Upper lobe of left lung (tissue), 6 donors: ENCODE data around the gene SEC16A. TPM values are rescaled to one million over a fixed set of nuclear protein-coding genes. Genes with fewer than 3 reads are reported as not detected.

Source experiments
- ATAC-seq, 2 donors: fragments of 200-7000 bp; cut with Tn5 transposase; one replicate each; pipeline ENCODE4 v1.9.1; 2022; ENCODE audit warnings: mild to moderate bottlenecking in 2 of 2, moderate library complexity in 2 of 2; ENCODE audit not compliant: low FRiP score in 2 of 2
- DNase-seq, 2 donors: peaks; one replicate each; pipeline ENCODE4 v3.0.0-alpha.2; 2019 to 2020
- H3K27ac ChIP-seq, 4 donors: fragments of 200-600 bp; sonication (generic); one replicate each; pipeline ENCODE4 v1.5.1; 2016 to 2019
- H3K27me3 ChIP-seq, 4 donors: fragments of 200-600 bp; sonication (generic); one replicate each; pipeline ENCODE4 v1.5.1; 2017 to 2019
- H3K36me3 ChIP-seq, 4 donors: fragments of 200-600 bp; sonication (generic); one replicate each; pipeline ENCODE4 v1.5.1; 2016 to 2019
- H3K4me1 ChIP-seq, 4 donors: fragments of 200-600 bp; sonication (generic); one replicate each; pipeline ENCODE4 v1.5.1; 2018 to 2019
- H3K4me3 ChIP-seq, 4 donors: fragments of 200-600 bp; sonication (generic); one replicate each; pipeline ENCODE4 v1.5.1; 2017 to 2019; ENCODE audit warnings: mild to moderate bottlenecking in 2 of 4, moderate library complexity in 1 of 4
- H3K9me3 ChIP-seq, 4 donors: fragments of 200-600 bp; sonication (generic); one replicate each; pipeline ENCODE4 v1.5.1; 2018 to 2019
- EP300 ChIP-seq, 4 donors: sonication (generic); formaldehyde crosslinking; IDR thresholded peaks; one replicate each; pipeline ENCODE4 v1.5.1; 2017; ENCODE audit warnings: antibody characterized with exemption in 4 of 4, control low read depth in 2 of 4
- POLR2A ChIP-seq, 4 donors: fragments of 450-650 bp; IDR thresholded peaks; one replicate each; pipeline ENCODE4 v1.5.1; 2016 to 2017; ENCODE audit warnings: antibody characterized with exemption in 4 of 4, mild to moderate bottlenecking in 2 of 4
- POLR2AphosphoS5 ChIP-seq, 2 donors: sonication (generic); formaldehyde crosslinking; IDR thresholded peaks; one replicate each; pipeline ENCODE4 v1.5.1; 2017; ENCODE audit warnings: antibody characterized with exemption in 2 of 2
- WGBS, 2 donors: methylation state at CpG; one replicate each; pipeline ENCODE4 v1.1.5; 2017 to 2018; 5-methylcytosine and 5-hydroxymethylcytosine counted together
- total RNA-seq, 6 donors: library from RNA; depleted of rRNA in 4 of 6; stranded (reverse); fragments of >200 nt in 4 of 6; gene quantifications; one replicate each; pipeline versions ENCODE4 v1.1.0 to v1.2.1, GENCODE V29; 2016 to 2021
- TF ChIP-seq, protein P1 (sequence below), 6 experiments: fragments of 450-650 bp in 4 of 6; fragments of 200-600 bp in 2 of 6; sonication (generic) in 2 of 6; IDR thresholded peaks; one replicate each; pipeline ENCODE4 v1.5.1; 2016 to 2019; ENCODE audit warnings: antibody characterized with exemption in 6 of 6
- donor health status: DM: no; HTN: no; CAD: no; lungs with moderate emphysema.
- donor health status: DM: no; HTN: yes; CAD: no; lungs with severe emphysema.

The SEC16A gene
- total RNA-seq, 6 donors from 2014 or later: 64.1 to 89.1 (median 72.1) TPM

DNA sequence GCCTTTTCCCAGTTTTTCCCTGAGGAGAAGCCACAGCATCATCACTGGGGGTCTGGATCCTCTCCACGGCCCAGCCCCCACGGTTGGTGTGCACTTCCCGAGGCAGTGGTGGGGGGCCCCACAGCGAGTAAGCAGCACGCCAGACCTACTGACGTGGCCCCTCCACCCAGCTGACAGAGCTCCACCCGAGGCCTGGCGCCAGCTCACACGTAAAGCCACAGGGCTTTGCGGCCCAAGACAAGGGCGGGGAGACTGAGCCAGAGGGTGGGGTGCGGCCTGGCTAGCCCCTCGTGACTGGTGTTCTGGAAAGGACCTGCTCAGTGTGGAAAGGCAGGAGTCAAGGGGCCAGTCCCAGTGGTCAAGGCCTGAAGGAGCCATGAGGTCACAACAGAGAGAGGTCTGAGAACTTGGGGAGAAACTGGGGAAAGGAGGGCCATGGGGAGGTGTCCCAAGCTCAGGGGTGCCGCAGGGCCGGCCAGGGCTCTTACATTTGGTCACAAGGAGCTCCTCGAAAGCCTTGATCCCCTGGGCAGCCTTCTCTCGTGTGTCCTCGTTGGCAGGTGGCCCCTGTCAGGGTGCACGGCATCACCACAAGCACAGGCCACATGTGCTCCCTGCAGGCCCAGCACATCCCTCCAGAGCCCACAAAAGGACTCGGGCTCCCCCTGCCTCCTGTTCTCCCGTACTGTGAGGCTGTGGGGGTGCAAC is 88.4 kb downstream of the SEC16A start:
- DNase-seq (peak in 1 of 2 donors; percentile 61), ATAC-seq (peak in 1 of 2 donors; percentile 91)
- Histone ChIP-seq H3K36me3 (peaks cover 17 to 81% (median 66%) of the 10 kb centered on the region in 4 donors), H3K4me1 (peaks cover 8 to 12% (median 11%) of the 10 kb centered on the region in 4 donors), H3K4me3 (no peak overlapping the region), H3K9me3 (no peaks in the 10 kb centered on the region), H3K27ac (no peak overlapping the region), H3K27me3 (no peaks in the 10 kb centered on the region)
- 94 to 97% methylated on average over 10 to 14 of the region's 21 CpGs for WGBS, 2 donors
- TF ChIP-seq, protein P1, sequence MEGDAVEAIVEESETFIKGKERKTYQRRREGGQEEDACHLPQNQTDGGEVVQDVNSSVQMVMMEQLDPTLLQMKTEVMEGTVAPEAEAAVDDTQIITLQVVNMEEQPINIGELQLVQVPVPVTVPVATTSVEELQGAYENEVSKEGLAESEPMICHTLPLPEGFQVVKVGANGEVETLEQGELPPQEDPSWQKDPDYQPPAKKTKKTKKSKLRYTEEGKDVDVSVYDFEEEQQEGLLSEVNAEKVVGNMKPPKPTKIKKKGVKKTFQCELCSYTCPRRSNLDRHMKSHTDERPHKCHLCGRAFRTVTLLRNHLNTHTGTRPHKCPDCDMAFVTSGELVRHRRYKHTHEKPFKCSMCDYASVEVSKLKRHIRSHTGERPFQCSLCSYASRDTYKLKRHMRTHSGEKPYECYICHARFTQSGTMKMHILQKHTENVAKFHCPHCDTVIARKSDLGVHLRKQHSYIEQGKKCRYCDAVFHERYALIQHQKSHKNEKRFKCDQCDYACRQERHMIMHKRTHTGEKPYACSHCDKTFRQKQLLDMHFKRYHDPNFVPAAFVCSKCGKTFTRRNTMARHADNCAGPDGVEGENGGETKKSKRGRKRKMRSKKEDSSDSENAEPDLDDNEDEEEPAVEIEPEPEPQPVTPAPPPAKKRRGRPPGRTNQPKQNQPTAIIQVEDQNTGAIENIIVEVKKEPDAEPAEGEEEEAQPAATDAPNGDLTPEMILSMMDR (IDR thresholded peaks at IDR 0.05): no peak
- no peak for TF ChIP-seq POLR2AphosphoS5 (IDR thresholded peaks at IDR 0.05)
- no peak for TF ChIP-seq POLR2A (IDR thresholded peaks at IDR 0.05)

- DNase-seq: peak in 1 of 2 donors; percentile 72
- no peak for TF ChIP-seq POLR2AphosphoS5 (IDR thresholded peaks at IDR 0.05)
- no peak for TF ChIP-seq POLR2A (IDR thresholded peaks at IDR 0.05)
- TF ChIP-seq EP300 (IDR thresholded peaks at IDR 0.05): no peak
- TF ChIP-seq, protein P1 (IDR thresholded peaks at IDR 0.05): no peak
- Histone ChIP-seq H3K4me3 (no peak overlapping the region), H3K27ac (no peak overlapping the region), H3K4me1 (peaks cover 0 to 3% (median 2%) of the 10 kb centered on the region in 4 donors), H3K9me3 (no peaks in the 10 kb centered on the region), H3K36me3 (peaks cover 18 to 90% (median 75%) of the 10 kb centered on the region in 4 donors), H3K27me3 (no peaks in the 10 kb centered on the region)
- 93% methylated on average over 7 to 17 of the region's 17 CpGs for WGBS, 2 donors
- peak in 1 of 2 donors; percentile 22 for ATAC-seq
Measured at GRCh38 chr9:136393531-136393930, 89.3 kb downstream of the SEC16A start.

GRCh38 chr9:136392538-136393449 is 90.0 kb downstream of the SEC16A start:
- DNase-seq (peak in 1 of 2 donors; percentile 75), ATAC-seq (peak in 1 of 2 donors; percentile 26)
- H3K36me3 ChIP-seq: peaks cover 22 to 96% (median 80%) of the 10 kb centered on the region in 4 donors
- no peaks in the 10 kb centered on the region for H3K27me3 ChIP-seq
- 91 to 94% methylated on average over 14 to 19 of the region's 21 CpGs for WGBS, 2 donors
- no peak overlapping the region for H3K27ac ChIP-seq
- H3K4me1 ChIP-seq: no peaks in the 10 kb centered on the region
- no peaks in the 10 kb centered on the region for H3K9me3 ChIP-seq
- TF ChIP-seq POLR2A (IDR thresholded peaks at IDR 0.05) (no peak), EP300 (IDR thresholded peaks at IDR 0.05) (no peak), POLR2AphosphoS5 (IDR thresholded peaks at IDR 0.05) (no peak)
- TF ChIP-seq, protein P1 (IDR thresholded peaks at IDR 0.05): no peak
- no peak overlapping the region for H3K4me3 ChIP-seq

GRCh38 chr9:136391737-136392537 is 90.9 kb downstream of the SEC16A start:
- TF ChIP-seq EP300 (IDR thresholded peaks at IDR 0.05) (no peak), POLR2AphosphoS5 (IDR thresholded peaks at IDR 0.05) (no peak), POLR2A (IDR thresholded peaks at IDR 0.05) (no peak)
- TF ChIP-seq, protein P1 (IDR thresholded peaks at IDR 0.05): no peak
- WGBS, 2 donors: 93% methylated on average over 19 to 28 of the region's 28 CpGs
- no peak for ATAC-seq

More at GRCh38 chr9:136391737-136392537, 90.9 kb downstream of the SEC16A start:
- Histone ChIP-seq H3K4me1 (no peaks in the 10 kb centered on the region), H3K36me3 (peaks cover 26 to 97% (median 83%) of the 10 kb centered on the region in 4 donors), H3K9me3 (no peaks in the 10 kb centered on the region), H3K27ac (no peak overlapping the region), H3K4me3 (no peak overlapping the region), H3K27me3 (no peaks in the 10 kb centered on the region)
- DNase-seq: peak in 1 of 2 donors; percentile 63
